Activated CD8-positive, alpha-beta memory T cell treated with anti-CD3 and anti-CD28 coated beads for 24 hours (primary cell): ENCODE data around the gene WDR91.
A peak's percentile ranks its signal among the peaks of the same experiment; 100 is the strongest.

Source experiments
- DNase-seq: peaks from one replicate; pipeline ENCODE4 v3.0.0-alpha.2; 2020

Gene WDR91

DNA sequence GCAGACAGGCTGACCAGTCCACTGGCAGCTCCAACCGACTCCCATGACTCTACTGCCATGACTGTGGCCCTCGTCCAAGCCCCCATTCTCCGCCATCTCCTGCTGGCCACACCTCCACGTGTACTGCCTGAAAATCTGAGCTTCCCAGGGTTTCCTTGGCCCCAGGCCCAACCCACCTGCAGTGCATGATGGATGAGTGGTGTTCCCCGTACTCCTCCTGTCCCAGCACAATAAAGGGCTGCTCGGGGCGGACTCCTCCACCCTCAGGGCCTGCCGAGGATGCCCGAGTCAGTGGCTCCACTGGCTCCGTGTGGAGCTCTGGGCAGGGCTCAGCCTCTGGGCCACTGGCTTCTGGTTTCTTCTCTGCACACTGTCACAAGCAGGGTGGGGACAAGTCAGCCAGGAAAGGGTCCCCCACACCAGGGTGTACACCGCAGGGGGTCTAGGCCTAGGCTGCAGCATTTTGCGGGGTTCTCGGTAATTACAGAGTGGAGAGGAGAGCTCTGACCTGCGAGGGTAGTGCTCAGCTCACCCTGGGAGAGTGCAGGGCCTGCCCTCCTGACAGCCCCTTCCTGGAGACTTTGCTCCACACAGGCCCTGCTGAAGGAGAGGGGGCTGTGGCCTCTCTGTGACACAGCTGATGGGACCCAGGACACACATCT, 15.2 kb downstream of the WDR91 start:
- peak; percentile 33 for DNase-seq

DNA sequence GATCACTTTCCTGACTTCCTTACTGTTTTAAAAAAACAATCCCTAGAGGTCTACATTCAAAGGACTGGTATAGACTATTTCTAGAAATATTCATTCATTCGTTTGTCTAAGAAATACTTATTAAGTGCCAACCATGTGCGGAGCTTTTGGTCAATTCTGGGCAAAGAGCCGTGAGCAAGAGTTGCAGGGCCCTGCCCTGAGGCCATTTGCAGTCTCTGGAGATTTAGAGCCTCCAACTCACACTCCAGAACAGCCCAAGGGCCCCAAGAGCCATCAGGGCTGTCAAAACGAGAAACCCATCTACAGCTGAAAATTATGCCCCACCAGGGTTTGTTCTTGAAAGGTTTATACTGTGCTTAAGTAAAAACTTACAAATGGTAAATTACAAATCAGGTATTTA, 16.2 kb downstream of the WDR91 start:
- DNase-seq, result peak; percentile 24

DNA sequence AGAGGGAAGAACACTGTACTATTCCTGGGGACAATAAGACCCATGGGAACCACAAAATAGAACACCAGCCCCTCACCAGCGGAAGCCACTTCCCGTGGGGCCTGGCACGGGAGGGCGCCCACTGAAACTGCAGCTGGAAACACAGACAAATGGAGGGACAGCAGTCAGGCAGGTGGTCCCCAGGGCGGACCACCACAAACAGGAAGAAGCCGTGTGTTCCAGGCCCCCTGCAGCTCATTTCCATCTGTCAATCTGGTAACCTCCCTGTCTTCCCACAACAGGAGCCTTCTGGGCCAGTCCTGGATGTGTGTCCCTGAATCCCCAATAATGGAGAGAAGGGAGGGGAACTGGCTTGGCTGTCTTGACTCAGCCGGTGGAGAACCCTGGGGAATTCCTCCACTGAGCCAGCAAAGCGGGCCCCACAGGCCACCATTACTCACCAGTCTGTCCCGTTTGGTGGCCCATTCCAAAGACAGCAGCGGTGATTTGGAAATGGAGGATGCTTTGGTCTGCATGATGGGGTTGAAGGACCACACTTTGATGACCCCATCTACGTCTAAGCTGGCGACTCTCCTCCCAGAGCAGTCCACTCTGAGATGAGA, 16.7 kb downstream of the WDR91 start:
- peak; percentile 42 for DNase-seq

DNA sequence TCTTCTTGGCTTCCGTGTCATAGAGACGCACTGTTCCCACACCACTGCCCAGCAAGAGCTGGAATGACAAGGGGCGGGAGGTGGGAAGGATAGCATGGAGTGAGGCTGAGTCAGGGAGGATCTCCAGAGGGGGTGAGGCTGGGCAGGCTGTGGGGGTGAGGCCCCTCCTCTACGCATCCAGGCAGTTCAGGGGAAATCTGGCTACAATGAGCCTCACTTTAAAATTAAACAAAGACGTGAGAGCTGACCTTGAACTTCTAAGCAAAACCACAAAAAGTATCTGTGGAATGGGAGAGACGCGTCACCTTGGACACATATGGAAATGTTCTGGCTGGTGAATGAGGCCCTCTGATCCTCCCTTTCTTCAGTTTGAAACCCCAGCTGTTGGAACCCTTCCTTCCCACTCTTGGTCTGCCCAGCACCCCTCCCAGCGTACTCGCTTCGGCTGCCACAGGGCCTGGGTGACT, 17.7 kb downstream of the WDR91 start:
- DNase-seq, result peak; percentile 32

DNA sequence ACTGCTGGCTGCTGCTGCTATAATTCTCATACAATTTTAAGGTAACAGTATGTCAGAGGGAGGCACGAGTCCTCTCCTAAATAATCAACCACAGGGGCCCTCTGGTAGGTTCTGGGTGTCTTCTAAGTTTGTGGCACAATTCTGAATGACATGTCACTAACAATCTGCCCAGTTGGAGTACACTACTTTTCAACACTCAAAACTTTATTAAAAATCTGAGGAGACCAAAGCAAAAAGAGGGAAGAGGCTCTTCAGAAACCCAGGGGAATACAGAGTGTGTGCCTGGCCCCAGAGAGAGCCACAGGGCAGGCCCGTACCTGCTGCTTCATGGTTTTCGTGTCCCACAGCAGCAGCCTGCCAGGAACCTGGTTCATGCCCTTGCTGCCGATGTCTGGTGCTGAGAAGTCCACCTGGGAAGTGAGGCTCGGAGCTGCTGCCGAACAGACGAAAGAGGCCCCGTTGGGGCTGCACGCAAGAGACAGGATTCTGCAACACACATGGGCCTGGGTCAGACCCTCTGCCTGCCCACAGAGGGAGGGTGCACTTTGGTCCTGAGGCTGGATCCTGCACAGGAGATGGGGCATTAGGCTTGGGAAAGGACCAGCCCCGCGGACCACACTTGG, 18.3 kb downstream of the WDR91 start:
- DNase-seq, result peak; percentile 37

DNA sequence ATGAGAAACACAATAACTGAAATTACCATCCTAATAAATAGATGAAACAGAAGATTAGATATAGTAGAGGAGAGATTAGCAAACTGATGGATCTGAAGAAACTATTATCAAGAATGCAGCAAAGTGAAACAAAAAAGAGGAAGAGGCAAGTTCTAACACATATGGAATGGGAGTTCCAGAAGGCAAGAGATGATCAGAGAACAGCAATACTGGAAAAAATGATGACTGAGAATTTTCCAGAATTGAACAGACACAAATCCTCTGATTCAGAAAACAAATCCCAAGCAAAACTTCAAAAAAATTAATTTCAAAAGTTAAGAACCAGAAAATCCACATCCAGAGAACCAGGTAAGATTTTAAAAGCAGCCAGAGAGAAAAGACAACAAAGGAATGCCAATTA, 20.6 kb downstream of the WDR91 start:
- DNase-seq, result no peak

DNA sequence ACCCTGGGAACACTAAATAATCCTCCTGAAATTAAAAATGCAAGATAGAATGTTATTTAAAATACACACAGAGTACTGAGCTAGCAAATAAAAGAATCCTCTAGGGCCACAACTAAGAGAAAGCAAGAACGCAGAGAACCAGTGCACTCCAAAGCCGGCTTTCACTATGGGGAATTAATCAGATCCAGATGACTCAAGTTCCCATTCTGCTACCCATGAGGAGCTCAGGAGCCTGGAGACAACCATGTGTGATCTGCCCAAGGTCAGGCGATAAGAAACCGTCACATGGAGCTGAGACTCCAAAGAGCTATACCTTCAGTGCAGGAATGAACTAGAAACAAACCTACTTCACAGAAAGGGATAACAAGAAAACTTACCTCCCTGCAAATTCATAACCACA, 21.4 kb downstream of the WDR91 start:
- DNase-seq, result peak; percentile 4

DNA sequence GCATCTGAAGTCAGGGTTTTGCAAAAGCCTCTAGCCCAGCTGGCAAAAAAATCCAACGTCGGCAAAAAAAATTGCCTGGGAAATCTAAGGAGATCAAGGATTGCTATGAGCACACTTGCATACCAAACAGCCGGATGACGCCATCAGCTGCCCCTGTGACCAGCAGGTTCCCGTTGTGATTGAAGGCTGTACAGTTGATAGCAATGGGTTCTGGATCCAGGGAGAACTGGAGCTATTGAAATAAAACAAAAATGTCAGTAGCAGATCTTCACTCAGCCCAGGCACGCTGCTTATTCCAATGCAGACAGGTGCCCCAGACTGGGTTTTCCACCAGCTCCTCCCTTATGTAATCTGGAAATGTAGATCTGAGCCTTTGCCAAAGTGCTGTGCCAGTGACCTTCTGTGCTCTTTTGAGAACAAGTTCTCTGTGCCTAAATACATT, 22.1 kb downstream of the WDR91 start:
- DNase-seq, result no peak

DNA sequence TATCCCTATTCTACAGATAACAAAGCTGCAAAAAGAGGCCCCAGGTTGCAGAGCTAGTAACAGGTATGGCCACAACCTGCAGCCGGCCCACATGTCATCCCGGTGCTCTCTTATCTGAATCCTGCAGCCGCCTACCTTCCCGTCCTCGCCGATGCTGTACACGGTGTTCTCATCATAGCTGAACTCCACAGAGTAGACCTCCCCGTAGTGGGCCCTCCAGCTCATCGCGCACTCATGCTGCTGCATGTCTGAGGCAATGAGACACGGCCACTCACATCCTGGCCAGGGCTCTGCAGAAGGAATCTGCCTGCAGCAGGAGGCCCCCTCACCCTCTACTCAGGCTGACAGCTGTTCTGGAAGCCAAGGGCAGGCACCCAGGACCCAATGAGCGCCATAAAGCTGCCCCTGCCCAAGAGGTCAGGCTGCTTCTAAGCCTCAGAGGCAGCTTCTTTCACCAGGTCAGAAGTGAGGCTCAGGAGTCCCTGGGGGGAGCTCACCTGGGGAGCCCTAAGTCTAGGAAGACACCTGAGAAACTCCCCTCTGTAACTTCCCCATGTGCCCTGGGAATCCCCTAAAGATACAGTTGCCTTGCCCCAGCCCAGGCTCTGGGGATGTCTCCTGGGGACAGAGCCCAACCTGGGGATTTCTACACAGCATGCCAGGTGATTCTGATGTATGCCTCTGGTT, 22.9 kb downstream of the WDR91 start:
- DNase-seq, result peak; percentile 37

DNA sequence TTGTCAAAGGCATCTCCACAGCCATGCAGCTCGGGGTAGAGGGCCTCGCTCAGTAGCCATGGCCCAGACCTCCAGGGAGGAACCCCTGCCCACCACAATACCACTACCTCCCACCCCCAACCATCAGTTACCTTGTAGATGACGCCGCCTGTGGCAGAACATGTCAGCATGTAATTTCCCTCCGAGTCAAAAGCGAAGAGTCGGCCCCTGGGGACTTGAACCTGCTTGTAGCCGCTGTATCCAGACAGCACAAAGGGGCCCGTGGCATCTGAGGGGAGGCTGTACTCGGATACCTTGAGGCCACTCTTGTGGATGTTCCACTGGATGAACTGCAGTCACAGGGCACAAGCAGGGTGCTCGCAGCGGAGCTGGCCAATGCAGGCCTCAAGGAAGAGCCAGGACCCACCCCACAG, 24.5 kb downstream of the WDR91 start:
- DNase-seq, result peak; percentile 41

DNA sequence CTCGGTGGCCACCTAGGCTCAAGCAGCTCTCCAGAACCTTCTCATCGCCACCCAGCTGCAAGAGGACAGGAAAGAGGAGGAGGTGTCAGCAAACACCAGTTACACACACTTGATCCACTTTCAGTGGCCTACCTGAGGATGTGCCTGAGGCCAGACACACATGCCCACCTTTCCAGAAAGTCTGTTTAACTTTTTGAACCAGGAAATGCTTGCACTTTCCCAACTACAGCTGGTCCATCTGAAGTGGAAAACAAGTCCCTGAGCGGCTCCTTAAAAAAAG, 25.1 kb downstream of the WDR91 start:
- no peak for DNase-seq

DNA sequence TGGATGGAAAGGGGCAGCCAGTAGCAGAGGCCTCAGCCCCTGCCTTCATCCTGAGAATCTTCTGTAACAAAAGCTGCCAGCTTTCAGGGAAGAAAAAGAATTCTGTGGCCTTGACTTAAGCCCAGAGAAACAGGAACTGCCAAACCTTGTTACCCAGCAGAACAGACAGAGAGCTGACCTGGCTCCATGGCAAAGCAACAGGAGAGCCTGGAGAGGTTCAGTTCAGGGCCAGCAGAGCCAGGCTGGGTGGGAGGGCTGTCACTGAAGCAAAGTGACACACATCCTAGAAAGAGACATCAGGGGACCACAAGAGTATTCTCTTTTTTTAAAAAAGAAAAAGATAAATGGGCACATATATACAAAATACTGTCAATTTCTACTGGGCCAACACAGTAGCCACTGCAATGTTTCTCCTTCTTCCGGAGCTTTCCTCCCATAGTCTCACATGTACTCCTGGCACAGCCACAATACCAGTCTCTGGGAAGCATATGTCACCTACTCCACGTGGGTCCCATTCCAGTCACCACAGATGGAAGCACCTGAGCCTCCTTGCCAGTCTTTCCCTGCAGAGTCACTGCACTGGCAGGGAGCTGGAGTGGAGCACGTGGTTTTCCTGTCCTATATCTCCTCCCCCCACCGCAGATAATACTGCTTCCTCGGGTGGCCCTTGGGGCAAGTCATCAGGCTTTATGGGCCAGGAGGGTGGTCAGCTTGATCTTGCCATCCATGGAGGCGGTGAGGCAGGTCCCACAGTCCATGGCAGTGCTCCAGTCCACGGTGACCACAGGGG, 25.7 kb downstream of the WDR91 start:
- DNase-seq, result peak; percentile 50

DNA sequence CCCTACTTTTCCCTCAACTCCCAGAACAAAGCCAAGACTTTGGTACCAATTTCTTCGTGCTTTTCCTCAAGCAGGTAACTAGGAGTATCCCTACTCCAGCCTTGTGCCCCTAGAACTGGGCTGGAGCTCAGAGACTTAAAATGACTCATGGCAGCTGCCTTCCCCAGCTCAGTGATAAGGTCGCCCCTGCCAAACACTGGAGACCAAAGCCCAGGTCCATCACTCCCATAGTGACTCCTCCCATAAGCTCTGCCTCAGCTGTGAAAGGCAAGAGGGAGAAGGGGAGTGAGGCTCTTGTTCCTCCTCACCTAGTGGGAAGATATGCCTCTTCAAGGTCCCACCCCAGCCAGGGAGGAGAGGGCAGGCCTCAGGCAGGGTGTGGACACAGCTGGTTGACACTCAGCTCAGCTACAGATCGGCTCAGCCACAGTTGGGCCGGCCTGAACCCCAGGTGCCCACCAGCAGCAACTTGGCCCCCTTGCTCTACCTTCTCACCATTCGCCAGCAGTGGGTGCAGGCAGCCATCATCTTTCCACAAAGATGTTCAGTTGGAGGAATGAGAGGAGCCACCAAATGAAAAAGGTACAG, 27.0 kb downstream of the WDR91 start:
- peak; percentile 24 for DNase-seq

DNA sequence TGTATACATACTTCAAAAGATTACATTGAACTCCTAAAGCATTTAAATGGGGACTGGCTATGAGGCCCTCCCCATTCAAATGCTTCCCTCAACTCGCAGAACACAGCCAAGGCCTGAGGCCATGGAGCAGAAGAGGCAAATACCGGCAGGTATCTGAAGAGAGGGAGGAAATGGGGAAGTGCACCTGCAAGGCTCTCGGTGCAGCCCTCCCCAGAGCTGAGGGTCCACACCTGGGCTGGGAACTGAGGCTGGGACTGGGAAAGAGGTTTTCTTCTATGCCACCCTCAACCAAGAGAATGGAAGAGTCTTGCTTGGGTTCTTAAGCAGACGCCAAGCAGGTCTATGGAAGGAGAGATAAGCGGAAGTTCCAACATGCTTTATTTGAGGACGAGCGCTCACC, 27.8 kb downstream of the WDR91 start:
- DNase-seq, result peak; percentile 15

DNA sequence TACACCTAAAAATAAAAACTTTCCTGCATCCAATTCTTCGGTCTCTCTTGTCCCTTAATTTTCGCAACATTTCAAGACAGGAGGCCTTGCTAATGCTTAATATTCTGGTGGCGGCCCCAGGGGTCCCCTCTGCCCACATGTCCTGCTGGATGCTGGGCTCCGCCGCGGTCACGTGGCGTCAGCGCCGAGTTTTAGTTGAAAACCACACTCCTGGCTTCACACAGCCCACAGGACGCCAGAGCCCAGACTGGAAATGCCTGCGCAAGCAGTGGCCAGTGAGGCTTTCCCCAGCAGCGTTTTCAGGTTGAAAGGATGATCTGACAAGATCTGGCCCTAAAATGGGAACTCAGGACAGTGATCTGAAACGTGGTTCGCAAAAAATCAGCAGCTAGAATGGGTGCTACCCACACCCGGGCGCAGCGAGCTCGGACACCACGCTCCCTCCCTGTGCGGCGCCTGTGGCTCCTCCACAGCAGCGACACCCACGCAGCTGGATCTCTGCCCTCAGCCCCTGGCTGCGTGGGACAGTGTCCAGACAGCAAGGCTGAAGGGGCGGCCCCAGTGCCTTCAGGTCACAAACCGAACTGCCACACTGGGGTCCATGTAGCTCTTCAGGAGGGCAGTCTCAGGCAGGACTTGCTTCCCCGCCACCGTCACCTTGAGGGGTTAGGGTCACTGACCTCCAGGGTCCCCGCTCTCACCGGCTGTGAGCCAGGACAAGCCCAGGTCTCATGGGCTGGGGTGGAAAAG, 29.2 kb downstream of the WDR91 start:
- DNase-seq, result peak; percentile 40

DNA sequence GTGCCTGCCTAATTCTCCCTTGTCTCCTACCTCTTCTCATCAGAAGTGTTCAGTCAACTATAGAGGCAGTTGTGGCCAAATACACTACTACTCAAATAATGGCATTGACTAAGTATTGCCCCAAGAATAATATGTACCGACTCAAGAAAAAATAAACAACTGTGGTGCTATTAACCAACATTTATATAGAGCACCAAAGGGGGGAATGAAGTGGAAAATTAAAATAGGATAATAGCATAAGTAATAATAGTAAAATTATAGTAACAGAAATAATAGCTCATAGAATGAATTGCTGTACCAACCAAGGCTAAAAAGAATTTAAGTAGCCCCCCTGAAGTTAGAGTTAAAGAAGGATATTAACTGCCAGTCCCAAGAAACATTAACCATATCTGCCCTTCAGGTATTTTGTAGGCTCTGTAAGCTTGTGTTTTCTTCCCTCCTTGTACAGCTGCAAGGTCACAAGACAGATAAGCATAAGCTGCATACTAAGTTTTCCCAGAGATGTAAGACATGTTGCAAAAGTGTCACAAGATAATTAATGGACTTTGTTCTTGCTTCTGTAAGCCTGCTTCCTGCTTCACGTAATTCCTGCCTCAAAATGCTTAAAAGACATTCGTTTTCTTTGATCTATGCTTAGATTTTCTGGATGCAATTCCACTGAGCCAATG, 29.9 kb downstream of the WDR91 start:
- DNase-seq, result no peak

DNA sequence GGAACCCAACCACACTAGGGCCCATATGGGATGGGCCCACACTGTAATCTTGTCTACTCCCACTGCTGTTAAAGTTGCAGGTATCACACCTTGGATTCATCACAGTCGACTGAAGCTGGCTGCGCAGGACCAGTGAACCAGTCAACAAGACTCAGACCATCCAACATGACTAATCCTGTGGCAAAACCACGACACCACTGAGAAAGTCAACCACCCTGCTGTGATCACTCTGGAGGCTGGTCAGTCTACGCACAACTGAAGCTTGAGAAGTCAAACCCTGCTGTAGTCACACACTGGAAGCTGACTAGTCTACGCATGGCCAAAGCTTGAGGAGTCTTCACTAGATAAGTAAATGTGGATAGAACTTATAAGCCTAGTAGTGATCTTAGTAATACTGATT, 31.2 kb downstream of the WDR91 start:
- DNase-seq, result peak; percentile 40

DNA sequence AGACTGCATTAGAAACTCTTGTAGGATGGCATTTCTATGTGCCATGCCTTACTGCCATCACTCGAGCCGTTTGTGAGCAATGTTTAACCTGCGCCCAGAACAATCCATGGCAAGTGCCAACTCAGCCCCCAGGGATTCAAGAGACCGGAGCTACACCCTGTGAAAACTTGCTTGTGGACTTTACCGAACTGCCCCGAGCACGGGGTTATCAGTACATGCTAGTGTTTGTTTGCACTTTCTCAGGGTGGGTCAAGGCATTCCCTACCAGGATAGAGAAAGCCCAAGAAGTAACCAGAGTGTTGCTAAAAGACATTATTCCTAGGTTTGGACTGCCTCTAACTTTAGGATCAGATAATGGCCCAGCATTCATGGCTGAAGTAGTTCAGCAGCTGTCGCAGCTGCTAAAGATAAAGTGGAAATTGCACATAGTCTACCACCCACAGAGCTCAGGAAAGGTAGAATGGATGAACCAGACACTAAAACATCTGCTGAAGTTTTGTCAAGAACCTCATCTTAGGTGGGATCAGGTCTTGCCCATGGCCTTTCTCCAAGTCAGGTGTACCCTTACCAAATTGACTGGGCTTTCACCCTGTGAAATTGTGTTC, 31.9 kb downstream of the WDR91 start:
- DNase-seq, result peak; percentile 26

DNA sequence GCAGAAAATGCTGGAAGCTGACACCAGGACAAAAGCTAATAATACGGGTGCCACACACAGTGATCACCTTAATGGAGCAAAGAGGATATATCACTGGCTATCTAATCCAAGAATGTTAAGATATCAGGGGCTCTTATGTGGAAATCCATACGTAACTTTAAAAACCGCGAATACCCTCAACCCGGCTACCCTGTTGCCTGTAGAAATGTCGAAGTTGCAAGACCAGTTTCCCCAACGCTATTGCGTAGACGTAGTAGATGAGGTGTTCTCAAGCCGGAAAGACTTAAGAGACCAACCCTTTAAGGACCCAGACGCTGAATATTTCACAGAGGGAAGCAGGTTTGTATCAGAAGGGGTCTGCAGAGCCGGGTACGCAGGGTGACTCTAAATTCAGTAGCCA, 33.0 kb downstream of the WDR91 start:
- DNase-seq, result peak; percentile 33

DNA sequence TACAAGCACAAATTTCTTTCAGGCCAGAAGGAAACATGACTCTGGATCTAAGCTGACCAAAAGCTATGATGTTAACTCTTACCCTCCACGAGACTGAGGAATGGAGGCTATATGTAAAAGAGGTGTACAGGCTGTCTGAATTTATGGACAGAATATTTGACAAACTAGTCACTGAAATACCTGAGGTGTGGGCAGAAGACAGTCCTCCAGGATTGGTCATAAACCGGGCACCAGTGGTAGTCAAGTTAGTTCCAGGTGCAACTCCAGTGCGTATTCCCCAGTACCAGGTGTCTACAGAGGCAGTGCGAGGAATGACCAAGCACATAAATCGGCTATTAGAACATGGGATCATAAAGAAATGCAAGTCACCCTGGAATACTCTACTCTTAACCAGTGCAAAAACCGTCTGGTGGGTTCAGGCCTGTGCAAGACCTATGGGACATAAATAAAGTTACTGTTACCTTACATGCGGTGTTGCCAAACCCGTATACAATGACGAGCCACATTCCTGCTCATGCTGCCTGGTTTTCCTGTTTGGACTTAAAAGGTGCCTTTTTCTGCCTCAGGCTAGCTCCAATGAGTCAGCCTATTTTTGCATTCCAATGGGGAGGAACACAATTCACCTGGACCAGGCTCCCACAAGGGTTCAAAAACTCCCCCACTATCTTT, 34.2 kb downstream of the WDR91 start:
- DNase-seq, result no peak
